A673 (cell line): Measurements from ENCODE around the gene NRXN3. TPM values are rescaled to one million over a fixed set of nuclear protein-coding genes. Genes with fewer than 3 reads are reported as not detected.

Experiments used
- BruUV-seq: library from RNA; stranded (reverse); fragments of 400-500 nt; replicated peaks from 2 replicates; lab custom pipeline; 2021; lab: Mats Ljungman, UMichigan
- CTCF ChIA-PET: fragments of 300-600 bp; sonication (Branson Sonifier 250); formaldehyde crosslinking; loops from one replicate; lab custom pipeline; 2022; ENCODE audit warnings: antibody characterized with exemption; lab: Charles Lee
- POLR2A ChIA-PET: fragments of 300-600 bp; sonication (Branson Sonifier 250); formaldehyde crosslinking; loops from one replicate; lab custom pipeline; 2022; ENCODE audit warnings: antibody characterized with exemption; ENCODE audit not compliant: low non-redundant PET; lab: Charles Lee
- DNase-seq: peaks from one replicate; pipeline ENCODE4 v3.0.0-alpha.2; 2015; ENCODE audit warnings: low spot score
- H3K27ac ChIP-seq: fragments of 200-600 bp; sonication (generic); 2 replicates; pipeline ENCODE4 v1.5.1; 2016; ENCODE audit warnings: mixed run types, low read depth, mild to moderate bottlenecking, mixed read lengths, antibody characterized with exemption, low read length; ENCODE audit not compliant: poor library complexity, severe bottlenecking
- H3K27me3 ChIP-seq: fragments of 200-600 bp; sonication (generic); replicated peaks from 2 replicates; pipeline ENCODE4 v1.6.1; 2017; ENCODE audit warnings: mixed run types, low read depth, mild to moderate bottlenecking, mixed read lengths, antibody characterized with exemption, low read length; ENCODE audit not compliant: insufficient read depth, poor library complexity
- H3K36me3 ChIP-seq: fragments of 200-600 bp; sonication (generic); 2 replicates; pipeline ENCODE4 v1.6.1; 2016; ENCODE audit warnings: mixed run types, mild to moderate bottlenecking, mixed read lengths, antibody characterized with exemption, low read length; ENCODE audit not compliant: insufficient read depth, poor library complexity, severe bottlenecking
- H3K4me1 ChIP-seq: fragments of 200-600 bp; sonication (generic); 2 replicates; pipeline ENCODE4 v1.6.1; 2017; ENCODE audit warnings: mixed run types, mild to moderate bottlenecking, mixed read lengths, antibody characterized with exemption, low read length; ENCODE audit not compliant: insufficient read depth, poor library complexity, severe bottlenecking
- H3K4me3 ChIP-seq: fragments of 200-600 bp; sonication (generic); 2 replicates; pipeline ENCODE4 v1.5.1; 2016; ENCODE audit warnings: low read depth, mixed run types, mild to moderate bottlenecking, mixed read lengths, low read length; ENCODE audit not compliant: poor library complexity, severe bottlenecking
- H3K9me3 ChIP-seq: fragments of 200-600 bp; sonication (generic); 2 replicates; pipeline ENCODE4 v1.6.1; 2016; ENCODE audit warnings: mixed run types, low read depth, mild to moderate bottlenecking, mixed read lengths, antibody characterized with exemption, low read length; ENCODE audit not compliant: poor library complexity, severe bottlenecking
- EZH2 ChIP-seq: fragments of 200-600 bp; sonication (generic); IDR thresholded peaks from 2 replicates; pipeline ENCODE4 v1.6.1; 2017; ENCODE audit warnings: borderline replicate concordance, low read depth, mild to moderate bottlenecking, mixed read lengths, antibody characterized with exemption, low read length; ENCODE audit not compliant: poor library complexity, severe bottlenecking
- intact Hi-C: fragments of 100-400 bp; cut with micrococcal nuclease; formaldehyde crosslinking; loops from one replicate; pipeline ENCODE4 v1.10.0; 2022; ENCODE audit not compliant: unreplicated experiment
- total RNA-seq: library from RNA; stranded (reverse); gene quantifications from 2 replicates; pipeline ENCODE4 v1.2.3, GENCODE V29; 2021
- TF ChIP-seq, protein P1 (sequence below): fragments of 300-800, 200-600 bp; sonication (generic); conservative IDR thresholded peaks from 2 replicates; pipeline ENCODE4 v1.5.1; 2017; ENCODE audit warnings: low read depth, mild to moderate bottlenecking, antibody characterized with exemption, low read length, moderate library complexity, mixed read lengths

NRXN3 gene
- total RNA-seq, 1 experiment from 2014 or later: 0.21 TPM

DNA sequence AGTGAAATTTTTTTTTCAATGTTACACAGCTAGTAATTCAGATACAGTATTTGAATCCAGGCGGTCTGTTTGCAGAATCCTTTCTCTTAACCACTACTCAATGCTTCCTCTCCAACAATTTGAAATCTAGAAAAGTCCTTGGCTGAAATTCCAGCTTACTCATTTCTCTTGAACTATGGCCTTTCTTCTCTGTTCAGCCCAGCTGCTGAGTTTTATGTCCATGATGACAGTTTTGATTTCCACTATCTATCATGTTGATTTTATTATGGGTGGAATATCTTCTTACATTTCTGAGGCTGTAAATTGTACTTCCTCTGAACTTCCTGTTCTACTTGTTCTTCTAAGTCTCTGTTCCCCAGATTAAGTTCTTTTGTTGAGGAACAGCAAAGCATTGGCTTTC, 1725.8 kb downstream of the NRXN3 start:
- POLR2A ChIA-PET: no interaction called here
- Histone ChIP-seq H3K4me3 (no peak overlapping the region), H3K9me3 (no peaks in the 10 kb centered on the region), H3K27ac (no peak overlapping the region), H3K4me1 (peaks cover 4% of the 10 kb centered on the region), H3K36me3 (no peaks in the 10 kb centered on the region), H3K27me3 (no peaks in the 10 kb centered on the region)
- no TSS peak for BruUV-seq
- TF ChIP-seq EZH2: no peak
- TF ChIP-seq, protein P1, sequence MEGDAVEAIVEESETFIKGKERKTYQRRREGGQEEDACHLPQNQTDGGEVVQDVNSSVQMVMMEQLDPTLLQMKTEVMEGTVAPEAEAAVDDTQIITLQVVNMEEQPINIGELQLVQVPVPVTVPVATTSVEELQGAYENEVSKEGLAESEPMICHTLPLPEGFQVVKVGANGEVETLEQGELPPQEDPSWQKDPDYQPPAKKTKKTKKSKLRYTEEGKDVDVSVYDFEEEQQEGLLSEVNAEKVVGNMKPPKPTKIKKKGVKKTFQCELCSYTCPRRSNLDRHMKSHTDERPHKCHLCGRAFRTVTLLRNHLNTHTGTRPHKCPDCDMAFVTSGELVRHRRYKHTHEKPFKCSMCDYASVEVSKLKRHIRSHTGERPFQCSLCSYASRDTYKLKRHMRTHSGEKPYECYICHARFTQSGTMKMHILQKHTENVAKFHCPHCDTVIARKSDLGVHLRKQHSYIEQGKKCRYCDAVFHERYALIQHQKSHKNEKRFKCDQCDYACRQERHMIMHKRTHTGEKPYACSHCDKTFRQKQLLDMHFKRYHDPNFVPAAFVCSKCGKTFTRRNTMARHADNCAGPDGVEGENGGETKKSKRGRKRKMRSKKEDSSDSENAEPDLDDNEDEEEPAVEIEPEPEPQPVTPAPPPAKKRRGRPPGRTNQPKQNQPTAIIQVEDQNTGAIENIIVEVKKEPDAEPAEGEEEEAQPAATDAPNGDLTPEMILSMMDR: no peak
- intact Hi-C loops: no loop called here
- CTCF ChIA-PET: no interaction called here
- DNase-seq: no peak

DNA sequence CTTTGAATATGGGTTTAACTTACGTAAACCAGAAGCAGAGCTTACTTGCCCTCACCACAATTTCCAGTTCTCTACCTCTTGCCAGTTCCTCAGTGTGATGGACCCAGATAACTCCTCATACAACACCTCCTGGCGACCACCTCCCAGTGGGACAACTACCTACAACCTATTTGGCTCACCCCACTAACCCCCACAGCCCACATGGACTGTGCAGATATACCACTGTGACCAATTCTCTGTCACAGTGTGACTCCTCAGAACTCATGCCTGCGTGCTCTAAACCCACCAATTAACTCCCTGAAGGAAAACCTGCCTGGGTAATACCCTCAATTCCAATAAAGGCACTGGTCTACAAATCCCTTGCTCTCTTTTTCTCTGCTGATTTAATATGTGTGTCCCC, 1729.4 kb downstream of the NRXN3 start:
- no peak for DNase-seq
- CTCF ChIA-PET: no interaction called here
- H3K4me3 ChIP-seq: no peak overlapping the region
- no peak overlapping the region for H3K27ac ChIP-seq
- H3K4me1 ChIP-seq: peaks cover 4% of the 10 kb centered on the region
- POLR2A ChIA-PET: interaction anchor here (0.6 kb wide), 1 partner anchor 530 kb away, joined by 7 read pairs; no protein-coding TSS in a partner anchor
- H3K36me3 ChIP-seq: no peaks in the 10 kb centered on the region
- intact Hi-C loops: no loop called here
- no peaks in the 10 kb centered on the region for H3K27me3 ChIP-seq
- H3K9me3 ChIP-seq: no peaks in the 10 kb centered on the region
- no TSS peak for BruUV-seq
- TF ChIP-seq EZH2: no peak
- TF ChIP-seq, protein P1: no peak

DNA sequence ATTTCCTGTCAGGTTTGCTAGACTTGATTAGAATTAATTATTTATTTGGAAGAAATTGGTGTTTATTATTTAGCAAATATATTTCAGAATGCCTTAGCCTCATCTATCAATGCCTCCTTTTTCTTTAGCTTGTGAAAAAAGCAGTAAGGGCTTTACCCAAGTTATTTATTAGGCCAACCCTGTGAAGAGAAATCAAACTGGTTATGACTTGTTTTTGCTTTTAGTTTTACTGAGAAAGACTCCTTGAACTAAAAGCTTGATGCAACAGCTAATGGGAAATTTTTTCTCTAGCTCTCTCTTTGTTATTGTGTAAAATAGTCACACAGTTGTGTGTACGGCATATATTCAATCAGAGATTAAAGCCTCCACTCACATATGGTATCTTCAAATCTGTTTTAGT, 1734.3 kb downstream of the NRXN3 start:
- no TSS peak for BruUV-seq
- POLR2A ChIA-PET: no interaction called here

More for the DNA sequence above, 1734.3 kb downstream of the NRXN3 start:
- Histone ChIP-seq H3K36me3 (no peaks in the 10 kb centered on the region), H3K27ac (no peak overlapping the region), H3K4me1 (no peaks in the 10 kb centered on the region), H3K9me3 (no peaks in the 10 kb centered on the region), H3K27me3 (no peaks in the 10 kb centered on the region), H3K4me3 (no peak overlapping the region)
- TF ChIP-seq, protein P1: no peak
- no peak for TF ChIP-seq EZH2
- intact Hi-C loops: no loop called here
- no peak for DNase-seq
- CTCF ChIA-PET: no interaction called here
